GM12864 (cell line): ENCODE results near the gene BEX3.

Experiments
- DNase-seq: peaks from one replicate; pipeline ENCODE4 v3.0.0-alpha.2; 2011; ENCODE audit warnings: low read depth
- H3K4me3 ChIP-seq: 2 replicates; pipeline ENCODE4 v1.5.1; 2011; ENCODE audit warnings: mild to moderate bottlenecking, low read depth, low read length, control low read depth
- CTCF ChIP-seq: IDR thresholded peaks from 2 replicates; pipeline ENCODE4 v1.5.1; 2011; ENCODE audit warnings: low read depth, mild to moderate bottlenecking, moderate library complexity, low read length, control low read depth, inconsistent platforms; ENCODE audit errors: missing control alignments

The BEX3 gene

GRCh38 chrX:103376118-103376978 is at the start of gene BEX3:
TSS of gene BEX3 (plus strand) at chrX:103376538. CDS start at chrX:103377522, 984 bp downstream.
- no peak for TF ChIP-seq CTCF
- DNase-seq = no peak
- peak within 1 kb of the TSS; percentile 55 for H3K4me3 ChIP-seq

- TF ChIP-seq CTCF = no peak
- no peak within 1 kb of the TSS for H3K4me3 ChIP-seq
- no peak for DNase-seq
These were observed 46.3 kb upstream of the BEX3 start, which contains the start of gene TCEAL7 for GRCh38 chrX:103329991-103330390. TSS of gene TCEAL7 (plus strand) at chrX:103330239. CDS start at chrX:103331404, 1,165 bp downstream.

GRCh38 chrX:103330681-103331288 is 45.6 kb upstream of the BEX3 start:
- no peak overlapping the region for H3K4me3 ChIP-seq
- DNase-seq = no peak
- TF ChIP-seq CTCF = no peak

- no peak for TF ChIP-seq CTCF
- no peak for DNase-seq
- no peak overlapping the region for H3K4me3 ChIP-seq
These were observed 37.7 kb upstream of the BEX3 start for GRCh38 chrX:103338663-103339062.

- DNase-seq = peak; percentile 3
- H3K4me3 ChIP-seq = no peak overlapping the region
- peak; percentile 56 for TF ChIP-seq CTCF
These were observed 33.2 kb upstream of the BEX3 start for GRCh38 chrX:103343105-103343504.

GRCh38 chrX:103344606-103345005 is 31.7 kb upstream of the BEX3 start:
- no peak overlapping the region for H3K4me3 ChIP-seq
- DNase-seq = no peak
- no peak for TF ChIP-seq CTCF
